Natural killer cell treated with Interleukin-12 subunit alpha and Interleukin-12 subunit beta and Interleukin-15 and Interleukin-18, amount 100 ng/mL, for 72 hours (primary cell): Measurements from ENCODE around the gene TGFB2. TPM values are rescaled to one million over a fixed set of nuclear protein-coding genes. Genes with fewer than 3 reads are reported as not detected.

Experiments used
- ATAC-seq, 2 donors: fragments of 150-1000 bp; cut with Tn5 transposase in 1 of 2; sonication (Bioruptor Pico), chemical (Tn5 transposase) in 1 of 2; 2 replicates each; pipeline ENCODE4 v1.10.0; 2021
- DNase-seq: peaks from one replicate; pipeline ENCODE4 v3.0.0; 2022; ENCODE audit warnings: low spot score
- H3K27ac Mint-ChIP-seq, 2 donors: 1 replicate in 1 of 2; 2 replicates in 1 of 2; pipeline ENCODE4 v1.8.0; 2022; ENCODE audit warnings: mixed read lengths in 2 of 2, mild to moderate bottlenecking in 1 of 2, moderate library complexity in 1 of 2
- H3K27me3 Mint-ChIP-seq, 2 donors: 1 replicate in 1 of 2; 2 replicates in 1 of 2; pipeline ENCODE4 v1.8.0; 2022; ENCODE audit warnings: mixed read lengths in 2 of 2
- H3K36me3 Mint-ChIP-seq: one replicate; pipeline ENCODE4 v1.8.0; 2022; ENCODE audit warnings: mixed read lengths
- H3K4me1 Mint-ChIP-seq, 2 donors: 1 replicate in 1 of 2; 2 replicates in 1 of 2; pipeline ENCODE4 v1.8.0; 2022; ENCODE audit warnings: low read depth in 2 of 2, mixed read lengths in 2 of 2, mild to moderate bottlenecking in 1 of 2
- H3K4me3 Mint-ChIP-seq: one replicate; pipeline ENCODE4 v1.8.0; 2022; ENCODE audit warnings: mixed read lengths
- H3K9me3 Mint-ChIP-seq: 2 replicates; pipeline ENCODE4 v1.8.0; 2022; ENCODE audit warnings: mixed read lengths
- total RNA-seq, 2 donors: library from RNA; stranded (reverse); gene quantifications; one replicate each; pipeline ENCODE4 v1.2.3, GENCODE V29; 2022

TGFB2 gene
- total RNA-seq, 2 donors from 2014 or later: 0.11 TPM; not detected in 1

- H3K36me3 Mint-ChIP-seq: no peaks in the 10 kb centered on the region
- DNase-seq: no peak
Observed at GRCh38 chr1:218357893-218358232, 12.7 kb downstream of the TGFB2 start.

GRCh38 chr1:218361298-218362065, 16.3 kb downstream of the TGFB2 start:
- Mint-ChIP-seq H3K27me3 (no peaks in the 10 kb centered on the region), H3K9me3 (no peaks in the 10 kb centered on the region), H3K36me3 (no peaks in the 10 kb centered on the region), H3K4me1 (no peaks in the 10 kb centered on the region), H3K4me3 (no peak overlapping the region), H3K27ac (no peak overlapping the region)
- ATAC-seq (no peak), DNase-seq (no peak)

More at GRCh38 chr1:218357893-218358232, 12.7 kb downstream of the TGFB2 start:
- Mint-ChIP-seq H3K4me1 (no peaks in the 10 kb centered on the region), H3K27ac (no peak overlapping the region), H3K9me3 (no peaks in the 10 kb centered on the region), H3K27me3 (peaks cover 0 to 3% of the 10 kb centered on the region in 2 donors), H3K4me3 (no peak overlapping the region)
- no peak for ATAC-seq

- no peaks in the 10 kb centered on the region for H3K9me3 Mint-ChIP-seq
- no peaks in the 10 kb centered on the region for H3K4me1 Mint-ChIP-seq
- ATAC-seq: no peak
- no peaks in the 10 kb centered on the region for H3K27me3 Mint-ChIP-seq
- no peak overlapping the region for H3K27ac Mint-ChIP-seq
- no peak overlapping the region for H3K4me3 Mint-ChIP-seq
- no peaks in the 10 kb centered on the region for H3K36me3 Mint-ChIP-seq
- no peak for DNase-seq
Observed at GRCh38 chr1:218362418-218363076, 17.4 kb downstream of the TGFB2 start.

GRCh38 chr1:218363141-218363540, 18.0 kb downstream of the TGFB2 start:
- Mint-ChIP-seq H3K36me3 (no peaks in the 10 kb centered on the region), H3K27ac (no peak overlapping the region), H3K4me3 (no peak overlapping the region), H3K4me1 (no peaks in the 10 kb centered on the region), H3K9me3 (no peaks in the 10 kb centered on the region), H3K27me3 (no peaks in the 10 kb centered on the region)
- no peak for ATAC-seq
- DNase-seq: no peak

- DNase-seq (no peak), ATAC-seq (no peak)
- H3K4me3 Mint-ChIP-seq: no peak overlapping the region
- no peaks in the 10 kb centered on the region for H3K36me3 Mint-ChIP-seq
- no peaks in the 10 kb centered on the region for H3K4me1 Mint-ChIP-seq
- H3K9me3 Mint-ChIP-seq: no peaks in the 10 kb centered on the region
- H3K27me3 Mint-ChIP-seq: no peaks in the 10 kb centered on the region
- H3K27ac Mint-ChIP-seq: no peak overlapping the region
Observed at GRCh38 chr1:218364028-218364710, 19.0 kb downstream of the TGFB2 start.

- ATAC-seq: no peak
- Mint-ChIP-seq H3K27ac (no peak overlapping the region), H3K4me1 (no peaks in the 10 kb centered on the region), H3K9me3 (no peaks in the 10 kb centered on the region), H3K27me3 (no peaks in the 10 kb centered on the region), H3K4me3 (no peak overlapping the region), H3K36me3 (no peaks in the 10 kb centered on the region)
- DNase-seq: no peak
Observed at GRCh38 chr1:218365226-218365999, 20.3 kb downstream of the TGFB2 start.

- Mint-ChIP-seq H3K27ac (no peak overlapping the region), H3K36me3 (no peaks in the 10 kb centered on the region), H3K9me3 (no peaks in the 10 kb centered on the region), H3K4me3 (no peak overlapping the region), H3K4me1 (no peaks in the 10 kb centered on the region), H3K27me3 (no peaks in the 10 kb centered on the region)
- DNase-seq (no peak), ATAC-seq (no peak)
Observed at GRCh38 chr1:218366322-218367052, 21.4 kb downstream of the TGFB2 start.

GRCh38 chr1:218367118-218367517, 22.0 kb downstream of the TGFB2 start:
- ATAC-seq: no peak
- no peak overlapping the region for H3K4me3 Mint-ChIP-seq
- no peaks in the 10 kb centered on the region for H3K9me3 Mint-ChIP-seq
- no peak overlapping the region for H3K27ac Mint-ChIP-seq
- no peaks in the 10 kb centered on the region for H3K36me3 Mint-ChIP-seq
- no peaks in the 10 kb centered on the region for H3K4me1 Mint-ChIP-seq
- no peak for DNase-seq
- H3K27me3 Mint-ChIP-seq: no peaks in the 10 kb centered on the region

- no peaks in the 10 kb centered on the region for H3K27me3 Mint-ChIP-seq
- DNase-seq (no peak), ATAC-seq (no peak)
- no peaks in the 10 kb centered on the region for H3K36me3 Mint-ChIP-seq
- H3K27ac Mint-ChIP-seq: no peak overlapping the region
- H3K4me3 Mint-ChIP-seq: no peak overlapping the region
- H3K9me3 Mint-ChIP-seq: no peaks in the 10 kb centered on the region
- no peaks in the 10 kb centered on the region for H3K4me1 Mint-ChIP-seq
Observed at GRCh38 chr1:218368686-218369085, 23.6 kb downstream of the TGFB2 start.

- Mint-ChIP-seq H3K36me3 (no peaks in the 10 kb centered on the region), H3K4me1 (no peaks in the 10 kb centered on the region), H3K9me3 (no peaks in the 10 kb centered on the region), H3K27ac (no peak overlapping the region), H3K27me3 (no peaks in the 10 kb centered on the region), H3K4me3 (no peak overlapping the region)
- no peak for DNase-seq
- peak in 1 of 2 donors; percentile 32 for ATAC-seq
Observed at GRCh38 chr1:218369688-218370511, 24.8 kb downstream of the TGFB2 start.

- DNase-seq (no peak), ATAC-seq (no peak)
- peaks cover 0 to 12% of the 10 kb centered on the region in 2 donors for H3K27me3 Mint-ChIP-seq
- no peaks in the 10 kb centered on the region for H3K9me3 Mint-ChIP-seq
- no peak overlapping the region for H3K4me3 Mint-ChIP-seq
- no peak overlapping the region for H3K27ac Mint-ChIP-seq
- H3K36me3 Mint-ChIP-seq: no peaks in the 10 kb centered on the region
- H3K4me1 Mint-ChIP-seq: peaks cover under 1 to 2% of the 10 kb centered on the region in 2 donors
Observed at GRCh38 chr1:218371927-218372672, 27.0 kb downstream of the TGFB2 start.
